ENCODE results near the gene MXRA7.

DNA sequence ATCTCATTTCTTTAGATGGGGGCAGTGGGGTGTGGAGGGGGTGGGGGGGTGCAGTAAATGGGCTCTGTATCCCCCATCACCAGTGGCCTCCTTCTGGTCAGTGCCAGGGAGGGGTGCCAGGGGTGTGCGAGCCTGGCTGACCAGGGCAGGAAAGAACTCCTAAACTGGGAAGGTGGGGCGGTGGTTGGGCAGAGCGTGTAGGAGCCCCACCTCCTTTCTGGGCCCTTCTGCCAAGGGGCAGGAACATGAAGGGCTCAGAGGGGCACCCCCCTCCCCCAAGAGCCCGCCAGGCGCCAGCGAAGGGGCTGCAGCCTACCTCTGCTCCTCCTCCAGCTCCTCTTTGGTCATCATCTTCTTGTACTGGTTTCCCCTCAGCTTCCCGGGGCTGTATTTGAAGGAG, 26.0 kb downstream of the MXRA7 start:
- TF ChIP-seq, protein P1, sequence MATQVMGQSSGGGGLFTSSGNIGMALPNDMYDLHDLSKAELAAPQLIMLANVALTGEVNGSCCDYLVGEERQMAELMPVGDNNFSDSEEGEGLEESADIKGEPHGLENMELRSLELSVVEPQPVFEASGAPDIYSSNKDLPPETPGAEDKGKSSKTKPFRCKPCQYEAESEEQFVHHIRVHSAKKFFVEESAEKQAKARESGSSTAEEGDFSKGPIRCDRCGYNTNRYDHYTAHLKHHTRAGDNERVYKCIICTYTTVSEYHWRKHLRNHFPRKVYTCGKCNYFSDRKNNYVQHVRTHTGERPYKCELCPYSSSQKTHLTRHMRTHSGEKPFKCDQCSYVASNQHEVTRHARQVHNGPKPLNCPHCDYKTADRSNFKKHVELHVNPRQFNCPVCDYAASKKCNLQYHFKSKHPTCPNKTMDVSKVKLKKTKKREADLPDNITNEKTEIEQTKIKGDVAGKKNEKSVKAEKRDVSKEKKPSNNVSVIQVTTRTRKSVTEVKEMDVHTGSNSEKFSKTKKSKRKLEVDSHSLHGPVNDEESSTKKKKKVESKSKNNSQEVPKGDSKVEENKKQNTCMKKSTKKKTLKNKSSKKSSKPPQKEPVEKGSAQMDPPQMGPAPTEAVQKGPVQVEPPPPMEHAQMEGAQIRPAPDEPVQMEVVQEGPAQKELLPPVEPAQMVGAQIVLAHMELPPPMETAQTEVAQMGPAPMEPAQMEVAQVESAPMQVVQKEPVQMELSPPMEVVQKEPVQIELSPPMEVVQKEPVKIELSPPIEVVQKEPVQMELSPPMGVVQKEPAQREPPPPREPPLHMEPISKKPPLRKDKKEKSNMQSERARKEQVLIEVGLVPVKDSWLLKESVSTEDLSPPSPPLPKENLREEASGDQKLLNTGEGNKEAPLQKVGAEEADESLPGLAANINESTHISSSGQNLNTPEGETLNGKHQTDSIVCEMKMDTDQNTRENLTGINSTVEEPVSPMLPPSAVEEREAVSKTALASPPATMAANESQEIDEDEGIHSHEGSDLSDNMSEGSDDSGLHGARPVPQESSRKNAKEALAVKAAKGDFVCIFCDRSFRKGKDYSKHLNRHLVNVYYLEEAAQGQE (IDR thresholded peaks at IDR 0.05; ENCODE audit: insufficient read depth in 1 of 2, low read depth in 2 of 2, low read length in 2 of 2) = no peak
- TF ChIP-seq SIN3A (IDR thresholded peaks at IDR 0.05; ENCODE audit: borderline replicate concordance, insufficient read depth, low read length) = no peak
- no peak for TF ChIP-seq POLR2AphosphoS5 (IDR thresholded peaks at IDR 0.05; ENCODE audit: low read depth, low read length)
- TF ChIP-seq TAF1 (IDR thresholded peaks at IDR 0.05; ENCODE audit: borderline replicate concordance, insufficient read depth, low read length) = no peak
- no peak for TF ChIP-seq FOXP2 (optimal IDR thresholded peaks at IDR 0.05; ENCODE audit: borderline replicate concordance, extremely low read depth, extremely low read length, insufficient read depth)

All from PFSK-1 (cell line).